ENCODE measurements around the gene PAX5.

PAX5 gene

GRCh38 chr9:36843964-36844363, 190.1 kb downstream of the PAX5 start:
- TF ChIP-seq FOXM1 (IDR thresholded peaks at IDR 0.05; ENCODE audit: borderline replicate concordance, low read depth) = no peak
- TF ChIP-seq RAD21 (IDR thresholded peaks at IDR 0.05; ENCODE audit: low read depth) = no peak
- TF ChIP-seq MAX (IDR thresholded peaks at IDR 0.05) = no peak
- TF ChIP-seq TAF1 (IDR thresholded peaks at IDR 0.05; ENCODE audit: low read depth) = no peak
- TF ChIP-seq CREB1 (IDR thresholded peaks at IDR 0.05; ENCODE audit: low read depth) = no peak
- no peak for TF ChIP-seq TCF12 (IDR thresholded peaks at IDR 0.05; ENCODE audit: low read depth)
- no peak for TF ChIP-seq NFIC (IDR thresholded peaks at IDR 0.05)
- TF ChIP-seq EGR1 (IDR thresholded peaks at IDR 0.05) = no peak
- TF ChIP-seq TEAD4 (IDR thresholded peaks at IDR 0.05) = no peak
- no peak for TF ChIP-seq CEBPB (IDR thresholded peaks at IDR 0.05)
- no peak for TF ChIP-seq ZBTB7A (IDR thresholded peaks at IDR 0.05; ENCODE audit: low read depth)
- no peak for TF ChIP-seq YY1 (IDR thresholded peaks at IDR 0.05; ENCODE audit: low read depth)
- TF ChIP-seq REST (IDR thresholded peaks at IDR 0.05; ENCODE audit: low read depth) = no peak
- TF ChIP-seq, protein P1, sequence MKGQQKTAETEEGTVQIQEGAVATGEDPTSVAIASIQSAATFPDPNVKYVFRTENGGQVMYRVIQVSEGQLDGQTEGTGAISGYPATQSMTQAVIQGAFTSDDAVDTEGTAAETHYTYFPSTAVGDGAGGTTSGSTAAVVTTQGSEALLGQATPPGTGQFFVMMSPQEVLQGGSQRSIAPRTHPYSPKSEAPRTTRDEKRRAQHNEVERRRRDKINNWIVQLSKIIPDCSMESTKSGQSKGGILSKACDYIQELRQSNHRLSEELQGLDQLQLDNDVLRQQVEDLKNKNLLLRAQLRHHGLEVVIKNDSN (IDR thresholded peaks at IDR 0.05) = no peak
- TF ChIP-seq EP300 (IDR thresholded peaks at IDR 0.05; ENCODE audit: borderline replicate concordance) = no peak

- TF ChIP-seq TEAD4 (IDR thresholded peaks at IDR 0.05) (no peak), TCF12 (IDR thresholded peaks at IDR 0.05; ENCODE audit: low read depth) (no peak), RAD21 (IDR thresholded peaks at IDR 0.05; ENCODE audit: low read depth) (no peak), YY1 (IDR thresholded peaks at IDR 0.05; ENCODE audit: low read depth) (no peak), ZBTB7A (IDR thresholded peaks at IDR 0.05; ENCODE audit: low read depth) (no peak), REST (IDR thresholded peaks at IDR 0.05; ENCODE audit: low read depth) (no peak), CEBPB (IDR thresholded peaks at IDR 0.05) (no peak), EGR1 (IDR thresholded peaks at IDR 0.05) (no peak), MAX (IDR thresholded peaks at IDR 0.05) (no peak)
- TF ChIP-seq, protein P1 (IDR thresholded peaks at IDR 0.05) = no peak
Measured at GRCh38 chr9:36842560-36843530, 191.2 kb downstream of the PAX5 start.

GRCh38 chr9:36840898-36841536, 193.1 kb downstream of the PAX5 start:
- no peak for TF ChIP-seq YY1 (IDR thresholded peaks at IDR 0.05; ENCODE audit: low read depth)

DNA sequence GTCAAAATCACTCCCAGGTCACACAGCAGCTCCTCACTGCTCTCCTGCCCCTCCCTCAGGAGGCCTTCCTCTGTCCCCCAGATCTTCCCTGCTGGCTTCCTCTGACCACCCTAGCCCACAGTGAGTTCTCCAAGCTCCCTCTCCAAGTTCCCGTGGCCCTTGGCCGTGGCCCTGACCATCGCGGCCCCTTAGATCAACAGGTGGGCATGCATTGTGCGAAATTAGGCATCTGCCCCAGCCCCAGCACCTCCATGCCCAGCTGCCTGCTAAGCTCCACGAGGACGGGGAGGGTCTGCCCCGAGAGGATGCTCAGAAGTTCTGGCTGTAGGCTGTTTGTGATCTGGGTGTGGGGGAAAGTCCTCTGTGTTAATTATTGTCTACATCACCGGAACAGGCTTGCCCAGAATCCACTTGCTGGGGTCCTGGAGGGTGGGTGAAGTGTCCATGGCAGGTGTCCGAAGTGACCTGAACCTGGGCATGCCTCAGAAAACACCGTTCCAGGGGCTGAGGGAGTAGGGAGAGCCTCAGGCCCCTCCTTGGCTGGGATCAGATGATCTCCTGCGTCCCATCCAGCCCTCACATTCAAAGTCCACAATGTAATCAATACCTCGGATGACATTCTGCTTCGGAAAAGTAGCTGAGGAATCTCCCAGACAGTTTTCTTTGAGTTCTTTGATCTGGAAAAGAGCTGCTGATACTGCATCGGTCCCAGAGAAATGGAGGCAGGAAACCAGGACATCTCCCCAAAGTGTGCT, 194.8 kb downstream of the PAX5 start:
- TF ChIP-seq EP300 (IDR thresholded peaks at IDR 0.05; ENCODE audit: borderline replicate concordance) = no peak
- no peak for TF ChIP-seq REST (IDR thresholded peaks at IDR 0.05; ENCODE audit: low read depth)
- no peak for TF ChIP-seq CREB1 (IDR thresholded peaks at IDR 0.05; ENCODE audit: low read depth)
- TF ChIP-seq, protein P1 (IDR thresholded peaks at IDR 0.05) = no peak
- TF ChIP-seq FOXM1 (IDR thresholded peaks at IDR 0.05; ENCODE audit: borderline replicate concordance, low read depth) = no peak
- no peak for TF ChIP-seq TCF12 (IDR thresholded peaks at IDR 0.05; ENCODE audit: low read depth)
- TF ChIP-seq RAD21 (IDR thresholded peaks at IDR 0.05; ENCODE audit: low read depth) = no peak
- TF ChIP-seq CEBPB (IDR thresholded peaks at IDR 0.05) = no peak
- no peak for TF ChIP-seq EGR1 (IDR thresholded peaks at IDR 0.05)
- TF ChIP-seq NFIC (IDR thresholded peaks at IDR 0.05) = no peak
- no peak for TF ChIP-seq MAX (IDR thresholded peaks at IDR 0.05)
- no peak for TF ChIP-seq TAF1 (IDR thresholded peaks at IDR 0.05; ENCODE audit: low read depth)
- TF ChIP-seq TEAD4 (IDR thresholded peaks at IDR 0.05) = no peak
- TF ChIP-seq ZBTB7A (IDR thresholded peaks at IDR 0.05; ENCODE audit: low read depth) = no peak
- TF ChIP-seq YY1 (IDR thresholded peaks at IDR 0.05; ENCODE audit: low read depth) = no peak
